GM21723 (cell line): ENCODE data around the gene RNF31.
A peak's percentile ranks its signal among the peaks of the same experiment; 100 is the strongest.

ENCODE experiments used
- ATAC-seq: cut with Tn5 transposase; IDR thresholded peaks from one replicate; pipeline ENCODE4 v1.9.1; 2021; ENCODE audit warnings: mild to moderate bottlenecking, moderate library complexity; ENCODE audit not compliant: unreplicated experiment

The RNF31 gene

GRCh38 chr14:24159777-24160498, 12.6 kb downstream of the RNF31 start:
- no peak for ATAC-seq

GRCh38 chr14:24160499-24160849, 13.2 kb downstream of the RNF31 start:
- peak; percentile 2 for ATAC-seq

GRCh38 chr14:24160850-24161804, 13.8 kb downstream of the RNF31 start, which contains the start of gene IRF9:
IRF9 (plus strand) TSS chr14:24161265; CDS start chr14:24162145, 880 bp downstream.
- peak; percentile 85 for ATAC-seq

DNA sequence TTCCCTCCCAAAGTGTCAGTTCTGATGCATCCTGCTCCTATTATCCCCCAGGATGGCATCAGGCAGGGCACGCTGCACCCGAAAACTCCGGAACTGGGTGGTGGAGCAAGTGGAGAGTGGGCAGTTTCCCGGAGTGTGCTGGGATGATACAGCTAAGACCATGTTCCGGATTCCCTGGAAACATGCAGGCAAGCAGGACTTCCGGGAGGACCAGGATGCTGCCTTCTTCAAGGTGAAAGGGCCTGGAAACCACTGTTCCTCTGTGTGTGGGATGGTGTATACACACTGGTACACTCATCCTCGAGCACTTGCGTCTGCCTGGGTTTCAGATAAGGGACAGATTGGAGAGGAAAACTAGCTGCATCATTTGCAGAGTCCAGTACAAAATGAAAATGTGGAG, 14.8 kb downstream of the RNF31 start:
- ATAC-seq: no peak

DNA sequence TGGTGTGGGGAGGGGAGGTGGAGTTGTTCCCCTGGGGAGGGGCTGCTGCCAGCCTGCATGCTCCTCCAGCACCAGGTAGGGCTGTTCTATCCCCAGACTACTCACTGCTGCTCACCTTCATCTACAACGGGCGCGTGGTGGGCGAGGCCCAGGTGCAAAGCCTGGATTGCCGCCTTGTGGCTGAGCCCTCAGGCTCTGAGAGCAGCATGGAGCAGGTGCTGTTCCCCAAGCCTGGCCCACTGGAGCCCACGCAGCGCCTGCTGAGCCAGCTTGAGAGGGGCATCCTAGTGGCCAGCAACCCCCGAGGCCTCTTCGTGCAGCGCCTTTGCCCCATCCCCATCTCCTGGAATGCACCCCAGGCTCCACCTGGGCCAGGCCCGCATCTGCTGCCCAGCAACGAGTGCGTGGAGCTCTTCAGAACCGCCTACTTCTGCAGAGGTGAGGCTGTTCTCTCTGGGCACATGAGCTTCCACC, 17.3 kb downstream of the RNF31 start:
- ATAC-seq: no peak

- no peak for ATAC-seq
These were observed 18.5 kb downstream of the RNF31 start for GRCh38 chr14:24165785-24166184.

DNA sequence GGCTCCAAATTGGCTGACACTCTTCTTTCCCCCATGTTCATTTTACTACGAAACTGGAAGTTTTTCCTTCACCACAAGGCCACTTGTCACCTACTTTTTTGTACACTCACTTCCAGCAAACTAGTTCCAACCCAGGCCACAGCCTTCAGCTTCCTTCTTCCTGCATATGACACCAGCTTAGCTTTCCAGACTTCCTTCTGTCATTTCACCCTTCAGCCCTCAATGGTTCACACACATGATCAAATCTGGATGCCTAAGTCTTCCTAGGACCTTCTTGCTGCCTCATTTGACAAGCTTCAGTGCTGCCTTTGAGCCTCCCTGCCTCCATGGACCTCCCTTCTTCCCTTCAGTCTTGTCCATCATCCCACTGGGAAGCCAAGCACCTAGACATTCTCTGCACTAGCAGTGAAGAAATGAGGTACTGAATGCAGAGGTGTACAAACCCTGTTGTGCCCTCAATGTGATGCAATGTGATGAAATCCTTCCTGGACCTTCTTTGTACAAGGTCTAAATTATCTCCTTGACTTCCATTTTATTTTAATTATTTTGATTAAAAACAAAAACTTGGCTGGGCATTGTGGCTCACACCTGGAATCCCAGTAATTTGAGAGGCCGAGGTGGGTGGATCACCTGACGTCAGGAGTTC, 20.3 kb downstream of the RNF31 start:
- ATAC-seq: no peak

- peak; percentile 83 for ATAC-seq
These were observed 24.3 kb downstream of the RNF31 start, which contains the start of gene REC8 for GRCh38 chr14:24171422-24172260. REC8 (plus strand) TSS chr14:24172080; CDS start chr14:24172553, 473 bp downstream.

DNA sequence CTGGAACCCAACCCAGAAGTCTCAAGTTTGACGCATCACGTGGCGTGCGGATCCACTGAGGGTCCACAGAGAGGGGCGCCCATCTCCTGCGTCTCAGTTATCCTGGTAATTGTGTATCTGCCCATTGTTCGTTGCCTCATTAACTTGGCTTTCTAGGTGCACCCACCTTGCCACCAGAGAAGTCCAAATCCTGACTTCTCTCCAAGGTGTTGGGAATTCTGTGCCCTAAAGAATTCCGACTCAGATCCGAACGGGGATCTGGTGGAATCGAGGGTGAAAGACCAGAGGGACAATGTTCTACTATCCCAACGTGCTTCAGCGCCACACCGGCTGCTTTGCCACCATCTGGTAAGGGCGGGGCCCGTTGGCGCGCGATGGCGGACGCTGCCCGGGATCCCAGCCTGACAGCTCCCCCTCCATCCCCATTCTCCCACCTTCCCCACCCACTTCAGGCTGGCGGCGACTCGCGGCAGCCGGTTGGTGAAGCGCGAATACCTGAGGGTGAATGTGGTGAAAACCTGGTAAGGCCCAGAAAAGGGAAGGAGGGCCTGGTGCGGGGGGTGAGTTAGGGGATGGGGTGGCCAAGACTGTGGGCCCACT, 25.1 kb downstream of the RNF31 start:
- no peak for ATAC-seq

DNA sequence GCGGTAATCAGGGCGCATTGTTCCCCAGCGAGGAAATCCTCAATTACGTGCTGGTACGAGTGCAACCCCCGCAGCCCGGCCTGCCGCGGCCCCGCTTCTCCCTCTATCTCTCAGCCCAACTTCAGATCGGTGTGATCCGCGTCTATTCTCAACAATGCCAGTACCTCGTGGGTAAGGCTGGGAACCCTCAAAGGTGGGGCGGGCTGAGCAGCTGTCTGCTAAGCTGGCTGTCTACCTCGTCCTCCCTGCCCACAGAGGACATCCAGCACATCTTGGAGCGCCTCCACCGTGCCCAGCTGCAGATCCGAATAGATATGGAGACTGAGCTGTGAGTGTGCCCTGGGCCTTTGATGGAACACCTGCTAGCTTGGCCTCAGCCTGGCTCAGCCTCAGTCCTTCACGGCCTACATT, 25.6 kb downstream of the RNF31 start:
- ATAC-seq: no peak

DNA sequence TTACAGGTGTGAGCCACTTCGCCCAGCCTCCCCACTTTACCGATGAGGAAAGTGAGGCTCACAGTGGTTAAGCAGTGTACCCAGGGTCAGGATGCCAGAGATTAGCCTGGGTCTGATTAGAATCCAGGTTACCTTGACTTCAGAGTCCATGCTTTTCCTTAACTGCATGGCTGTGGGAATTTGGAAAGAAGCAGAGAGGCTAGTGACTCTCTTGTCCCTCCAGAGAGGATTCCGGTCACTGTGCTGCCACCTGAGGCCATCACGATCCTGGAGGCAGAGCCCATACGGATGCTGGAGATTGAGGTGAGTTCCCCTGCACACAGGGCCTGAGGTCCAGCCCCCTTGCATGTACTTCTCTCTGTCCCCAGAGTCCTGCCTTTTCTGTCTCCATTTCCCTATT, 29.3 kb downstream of the RNF31 start:
- ATAC-seq: no peak

DNA sequence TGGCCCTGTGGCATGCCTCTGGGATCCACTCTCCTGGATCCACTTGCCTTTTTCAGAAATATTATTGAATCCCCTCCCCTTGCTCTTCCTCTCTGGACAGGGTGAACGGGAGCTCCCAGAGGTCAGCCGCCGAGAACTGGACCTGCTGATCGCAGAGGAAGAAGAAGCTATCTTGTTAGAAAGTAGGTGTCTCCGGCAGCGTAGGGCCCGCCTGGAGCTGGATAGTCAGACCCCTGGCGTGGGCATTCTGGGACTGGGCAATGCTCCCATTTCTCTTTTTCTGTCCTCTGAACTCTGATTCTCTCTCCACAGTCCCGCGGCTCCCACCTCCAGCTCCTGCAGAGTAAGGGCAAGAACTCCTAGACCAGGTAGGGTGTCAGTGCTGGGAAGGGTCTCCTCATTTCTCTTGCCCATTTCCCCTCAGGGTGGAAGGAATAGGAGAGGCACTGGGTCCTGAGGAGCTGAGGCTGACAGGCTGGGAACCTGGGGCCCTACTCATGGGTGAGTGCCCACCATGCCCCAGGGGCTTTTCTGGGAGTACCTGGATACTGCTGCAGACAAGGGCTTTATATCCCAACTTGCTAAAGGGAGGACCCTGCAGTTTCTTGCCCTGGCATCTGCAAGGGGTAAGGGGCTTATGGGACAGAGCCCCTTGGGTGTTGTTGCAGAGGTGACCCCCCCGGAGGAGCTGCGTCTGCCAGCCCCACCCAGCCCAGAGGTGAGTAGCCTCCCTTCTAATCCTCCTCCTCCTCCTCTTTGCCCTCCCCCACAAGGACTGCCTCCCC, 29.9 kb downstream of the RNF31 start:
- no peak for ATAC-seq

DNA sequence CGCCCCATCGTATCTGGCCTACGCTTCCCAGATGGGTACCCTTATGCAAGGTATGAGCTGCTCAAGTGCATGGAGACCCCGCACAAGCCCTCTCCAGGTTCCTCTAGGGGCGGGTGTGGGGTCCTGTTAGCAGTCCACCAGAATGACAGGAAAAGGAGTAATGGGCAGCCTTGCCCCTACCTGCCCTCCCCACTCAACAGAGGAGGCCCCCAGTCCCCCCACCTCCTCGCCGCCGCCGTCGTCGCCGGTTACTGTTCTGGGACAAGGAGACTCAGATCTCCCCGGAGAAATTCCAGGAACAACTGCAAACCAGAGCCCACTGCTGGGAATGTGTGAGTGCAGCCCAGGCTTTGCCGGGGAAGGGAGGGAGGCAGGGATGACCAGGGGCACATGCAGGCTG, 30.6 kb downstream of the RNF31 start:
- no peak for ATAC-seq

GRCh38 chr14:24178399-24179178, 31.3 kb downstream of the RNF31 start:
- no peak for ATAC-seq

GRCh38 chr14:24179294-24179960, 32.1 kb downstream of the RNF31 start:
- ATAC-seq: no peak

GRCh38 chr14:24179961-24180796, 32.9 kb downstream of the RNF31 start:
- ATAC-seq: no peak
